HCT116 (cell line): ENCODE measurements around the gene DGKG.

Experiments used
- ATF3 ChIP-seq: IDR thresholded peaks from 2 replicates; pipeline ENCODE4 v1.6.1; 2012
- CTCF ChIP-seq, 3 experiments: fragments of 200-600 bp in 1 of 3; sonication (generic) in 1 of 3; IDR thresholded peaks in 2 of 3; conservative IDR thresholded peaks in 1 of 3; 2 replicates each; pipeline ENCODE4 v1.5.1; 2012 to 2017; ENCODE audit warnings: low read depth in 2 of 3, low read length in 2 of 3, antibody characterized with exemption in 1 of 3, borderline replicate concordance in 1 of 3, control low read depth in 1 of 3, mild to moderate bottlenecking in 1 of 3, mixed read lengths in 1 of 3, mixed run types in 1 of 3, moderate library complexity in 1 of 3; ENCODE audit not compliant: insufficient read depth in 1 of 3
- EZH2 ChIP-seq: fragments of 200-600 bp; sonication (generic); IDR thresholded peaks from 2 replicates; pipeline ENCODE4 v1.6.1; 2017; ENCODE audit warnings: antibody characterized with exemption, mixed run types
- POLR2A ChIP-seq: IDR thresholded peaks from 2 replicates; pipeline ENCODE4 v1.7.0; 2011; ENCODE audit warnings: borderline replicate concordance; ENCODE audit not compliant: insufficient read depth, insufficient read length; ENCODE audit errors: extremely low read depth
- RAD21 ChIP-seq: IDR thresholded peaks from 2 replicates; pipeline ENCODE4 v1.6.1; 2012; ENCODE audit warnings: low read depth, mild to moderate bottlenecking

GRCh38 chr3:186361246-186361761 lies 730 bp downstream of the DGKG start:
- TF ChIP-seq CTCF (IDR thresholded peaks at IDR 0.05 in 2 of 3, conservative IDR thresholded peaks at IDR 0.05 in 1 of 3; ENCODE audit: borderline replicate concordance in 1 of 3, insufficient read depth in 1 of 3, low read depth in 2 of 3, low read length in 2 of 3) (no peak), POLR2A (no peak), ATF3 (no peak), RAD21 (no peak), EZH2 (no peak)
